ENCODE measurements around the gene TOM1L2.

DNA sequence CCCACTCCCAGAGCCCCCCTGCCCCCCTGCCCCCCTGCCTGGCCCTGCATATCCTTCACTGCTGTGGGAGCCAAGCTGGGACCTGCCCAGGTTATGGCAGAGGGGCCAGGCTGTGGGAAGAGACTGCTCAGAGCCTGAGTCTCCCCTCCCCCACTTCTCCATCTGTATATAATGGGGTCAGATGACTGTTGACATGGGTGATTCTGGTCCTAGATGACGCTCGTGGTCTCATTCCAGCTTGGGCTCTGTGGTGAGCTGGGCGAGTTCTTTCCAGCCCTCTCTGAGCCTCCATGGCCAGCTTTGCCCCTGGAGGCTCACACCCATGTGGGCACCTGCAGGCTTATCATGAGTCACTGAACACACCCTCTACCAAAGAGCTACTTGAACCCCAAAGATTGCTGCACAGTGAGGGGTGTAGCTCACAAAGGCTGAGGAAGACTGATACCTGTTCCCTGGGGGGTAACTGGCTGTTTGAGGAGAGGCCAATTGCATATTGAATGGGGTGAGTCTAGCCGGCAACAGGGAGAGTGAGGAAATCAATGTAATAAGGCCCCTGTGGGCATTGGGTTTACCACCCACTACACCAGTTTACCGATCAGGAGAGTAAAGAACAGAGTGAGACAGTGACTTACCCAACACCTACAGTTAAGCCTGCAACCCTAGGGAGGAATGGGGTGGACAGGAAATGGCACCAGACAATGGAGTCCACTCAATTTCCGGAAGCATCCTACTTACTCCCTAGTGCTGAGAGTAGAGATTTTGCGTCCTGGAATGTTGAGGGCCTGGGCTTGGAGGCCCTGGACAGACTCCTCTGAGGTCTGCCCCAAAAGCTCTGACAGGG is 131.2 kb downstream of the TOM1L2 start:
- TF ChIP-seq, protein P1, sequence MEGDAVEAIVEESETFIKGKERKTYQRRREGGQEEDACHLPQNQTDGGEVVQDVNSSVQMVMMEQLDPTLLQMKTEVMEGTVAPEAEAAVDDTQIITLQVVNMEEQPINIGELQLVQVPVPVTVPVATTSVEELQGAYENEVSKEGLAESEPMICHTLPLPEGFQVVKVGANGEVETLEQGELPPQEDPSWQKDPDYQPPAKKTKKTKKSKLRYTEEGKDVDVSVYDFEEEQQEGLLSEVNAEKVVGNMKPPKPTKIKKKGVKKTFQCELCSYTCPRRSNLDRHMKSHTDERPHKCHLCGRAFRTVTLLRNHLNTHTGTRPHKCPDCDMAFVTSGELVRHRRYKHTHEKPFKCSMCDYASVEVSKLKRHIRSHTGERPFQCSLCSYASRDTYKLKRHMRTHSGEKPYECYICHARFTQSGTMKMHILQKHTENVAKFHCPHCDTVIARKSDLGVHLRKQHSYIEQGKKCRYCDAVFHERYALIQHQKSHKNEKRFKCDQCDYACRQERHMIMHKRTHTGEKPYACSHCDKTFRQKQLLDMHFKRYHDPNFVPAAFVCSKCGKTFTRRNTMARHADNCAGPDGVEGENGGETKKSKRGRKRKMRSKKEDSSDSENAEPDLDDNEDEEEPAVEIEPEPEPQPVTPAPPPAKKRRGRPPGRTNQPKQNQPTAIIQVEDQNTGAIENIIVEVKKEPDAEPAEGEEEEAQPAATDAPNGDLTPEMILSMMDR (IDR thresholded peaks at IDR 0.05): no peak
- no peak for TF ChIP-seq EZH2 (IDR thresholded peaks at IDR 0.05)
